Activated CD8-positive, alpha-beta memory T cell treated with anti-CD3 and anti-CD28 coated beads for 24 hours (primary cell): ENCODE results near the gene SOHLH2.

Experiments used
- DNase-seq: peaks from one replicate; pipeline ENCODE4 v3.0.0-alpha.2; 2020

SOHLH2 gene

DNA sequence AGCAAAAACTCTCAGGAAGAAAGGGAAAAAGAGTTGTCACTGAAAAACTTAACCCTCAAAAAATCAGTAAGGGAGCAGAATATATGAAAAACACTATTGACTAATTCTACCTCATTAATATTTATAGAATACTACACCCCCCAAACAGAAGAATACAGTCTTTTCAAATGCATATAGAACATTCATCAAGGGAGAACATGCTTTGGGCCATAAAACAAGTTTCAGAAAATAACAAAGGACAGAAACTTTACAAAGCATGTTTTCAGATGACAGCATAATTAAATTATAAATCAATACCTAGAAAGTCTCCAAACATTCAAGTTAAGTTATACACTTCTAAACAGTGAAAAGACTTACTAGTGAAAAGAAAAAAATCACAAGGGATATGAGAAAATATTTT is 30.5 kb downstream of the SOHLH2 start:
- DNase-seq, result no peak

DNA sequence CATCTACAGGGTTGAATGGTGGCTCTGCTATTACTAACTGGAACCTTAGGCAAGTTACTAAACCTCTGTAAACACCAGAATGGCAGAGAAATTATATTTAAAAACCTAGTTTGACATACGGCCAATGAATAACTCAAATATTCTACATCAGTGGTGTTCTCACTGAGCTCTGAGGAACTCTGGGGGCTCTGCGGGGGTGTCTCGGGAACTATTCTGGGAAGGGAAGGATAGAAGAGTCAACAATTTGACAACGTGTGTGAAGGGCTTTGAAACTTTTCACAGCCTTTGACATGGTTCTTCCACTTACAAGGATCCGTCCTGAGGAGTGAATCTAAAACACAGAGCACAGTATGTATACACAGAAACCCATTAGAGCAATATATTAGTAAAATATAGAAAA is 38.7 kb downstream of the SOHLH2 start:
- DNase-seq, result no peak

DNA sequence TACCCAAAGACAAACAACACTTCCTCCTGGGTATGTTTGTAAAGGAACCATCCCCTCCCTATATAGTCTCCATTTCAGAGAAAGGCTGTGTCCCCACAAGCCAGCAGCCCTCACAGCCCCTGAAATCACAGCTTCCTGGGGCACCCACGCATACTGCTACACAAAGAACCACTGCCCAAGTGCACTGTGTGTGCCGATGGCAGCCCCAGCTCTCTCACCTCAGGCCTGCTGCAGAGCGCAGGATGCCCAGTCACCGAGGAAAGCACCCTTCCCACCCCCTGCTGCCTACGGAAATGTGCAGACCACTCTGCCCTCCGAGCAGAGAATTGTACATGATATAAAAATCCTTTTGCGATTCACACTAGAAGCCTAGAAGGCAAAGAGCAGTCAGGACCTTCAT is 39.4 kb downstream of the SOHLH2 start:
- no peak for DNase-seq

DNA sequence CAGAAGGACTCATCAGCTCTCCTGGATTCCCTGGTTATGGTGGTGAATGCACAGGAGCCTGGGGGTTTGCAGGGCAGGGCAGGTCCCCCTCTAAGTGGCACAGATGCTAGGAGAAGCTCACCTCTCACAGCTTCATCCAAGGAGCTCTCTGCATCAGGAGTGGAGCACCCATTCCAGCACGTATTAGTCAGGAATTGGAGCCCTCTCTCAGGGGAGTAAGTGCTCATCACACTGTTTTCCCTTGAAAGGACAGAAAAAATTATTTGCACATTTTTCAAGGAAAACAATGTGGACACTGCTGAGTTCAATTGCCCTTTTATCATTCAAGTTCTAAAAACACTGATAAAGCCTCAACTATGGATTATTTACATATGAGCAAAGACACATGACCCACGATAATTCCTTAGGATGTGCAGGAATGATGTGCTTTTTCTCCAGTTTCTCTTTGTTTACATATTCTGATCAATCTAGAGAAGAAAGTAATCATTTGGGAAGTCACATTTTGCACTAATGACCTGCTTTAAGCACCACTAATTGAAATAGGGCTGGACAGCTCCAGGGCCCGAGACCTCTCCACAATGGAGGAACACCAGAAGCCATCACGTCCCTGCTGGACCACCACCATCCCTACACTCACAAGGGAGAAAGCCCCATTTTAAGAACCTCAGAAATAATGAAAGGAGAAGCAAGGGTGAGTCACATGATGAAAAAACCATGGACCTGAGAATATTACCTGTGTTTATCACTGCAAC is 40.6 kb downstream of the SOHLH2 start:
- DNase-seq, result no peak

DNA sequence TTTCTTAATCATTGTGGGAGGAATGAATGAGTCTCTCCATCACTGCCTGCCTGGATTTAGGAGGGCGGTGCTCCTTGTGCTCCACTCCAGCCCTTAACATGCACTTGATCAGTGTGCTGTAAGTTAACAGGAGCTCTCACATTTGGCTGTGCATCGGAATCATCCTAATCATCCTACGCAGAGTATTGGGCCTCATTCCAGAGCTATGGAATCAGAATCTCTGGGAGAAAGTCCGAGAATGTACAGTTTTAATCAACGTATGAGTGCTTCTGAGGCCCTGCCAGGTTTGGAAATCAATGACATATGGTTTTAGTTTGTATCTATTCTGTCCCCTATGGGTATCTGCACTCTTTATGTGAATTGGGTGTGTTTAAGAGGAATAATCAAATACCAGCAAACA is 48.3 kb downstream of the SOHLH2 start:
- DNase-seq, result no peak

DNA sequence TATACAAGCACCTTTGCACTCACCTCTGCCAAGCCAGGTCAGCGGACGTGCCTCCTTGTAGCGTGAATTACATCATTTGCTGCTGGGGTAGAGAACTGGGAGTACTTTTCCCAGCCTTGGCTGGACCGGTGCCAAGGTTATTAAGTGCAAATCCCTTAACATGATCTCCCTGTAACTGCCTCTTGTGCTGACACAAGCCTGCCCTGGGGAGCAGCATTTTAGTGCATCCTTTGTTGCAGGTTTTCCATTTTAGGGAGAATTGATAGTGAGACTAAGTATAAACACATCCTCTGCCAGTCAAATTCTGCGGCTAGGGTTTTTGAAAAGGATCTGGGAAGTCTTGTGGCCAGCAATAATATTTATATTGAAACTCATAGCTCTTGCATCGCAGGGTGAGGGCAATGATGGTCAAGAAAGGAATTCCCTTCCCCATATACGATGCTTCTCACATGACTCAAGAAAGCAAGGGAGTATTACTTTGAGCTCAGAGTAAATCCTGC is 50.5 kb downstream of the SOHLH2 start:
- no peak for DNase-seq

DNA sequence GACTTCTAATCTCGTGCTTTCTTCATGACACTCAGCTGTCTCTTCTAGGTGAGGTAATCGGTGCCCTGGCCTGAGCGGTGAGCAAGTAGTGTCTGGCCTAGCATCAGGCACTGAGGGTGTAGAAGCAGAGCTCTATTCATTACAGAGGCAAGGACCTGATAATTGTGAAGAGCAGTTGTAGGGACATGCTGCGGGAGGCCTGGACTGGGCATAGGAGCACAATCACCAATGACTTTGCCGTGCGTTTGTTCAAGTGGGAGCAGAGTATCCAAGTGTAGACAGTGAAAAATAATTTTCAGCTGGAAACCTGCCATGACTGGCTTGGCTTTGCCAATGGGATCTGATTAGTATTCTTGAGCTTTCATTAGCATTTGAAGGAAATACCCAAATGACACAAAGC is 51.1 kb downstream of the SOHLH2 start:
- no peak for DNase-seq

DNA sequence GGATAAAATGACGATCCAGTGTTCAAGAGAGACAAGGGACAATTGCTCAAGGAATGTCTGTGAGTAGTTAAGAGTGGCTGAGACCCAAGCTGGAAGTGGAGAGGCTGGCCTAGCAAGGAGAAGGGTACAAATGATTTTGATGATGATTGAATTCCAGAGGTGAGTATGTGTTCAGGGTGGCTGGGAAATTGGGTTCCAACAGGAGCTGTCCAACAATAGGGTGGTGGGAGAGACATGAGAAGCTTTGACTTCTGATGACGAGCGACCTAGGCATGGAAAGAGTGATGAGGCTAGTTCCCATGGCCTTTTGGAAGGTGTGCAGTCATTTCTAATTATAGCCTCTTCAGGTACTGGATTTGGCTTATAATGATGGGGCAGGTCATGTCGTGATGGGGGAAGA is 54.1 kb downstream of the SOHLH2 start:
- no peak for DNase-seq

DNA sequence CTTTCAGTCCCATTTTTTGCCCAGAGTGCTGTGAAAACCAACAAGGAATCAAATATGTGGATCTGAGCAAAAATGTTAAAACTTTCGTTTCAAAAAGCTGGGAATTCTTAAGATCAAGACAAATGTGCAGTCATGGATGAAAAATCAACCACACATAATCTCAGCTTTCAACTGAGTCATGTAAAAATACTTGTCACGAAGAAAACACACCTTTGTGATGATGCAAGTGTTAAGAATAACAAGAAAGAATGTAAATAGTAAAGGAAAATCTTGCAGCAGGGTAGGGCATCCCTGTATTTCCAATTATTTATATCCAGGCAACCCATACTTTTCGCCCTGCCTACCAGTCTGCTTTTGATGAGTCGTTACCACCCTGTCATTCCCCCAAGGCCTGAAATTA is 55.7 kb downstream of the SOHLH2 start:
- DNase-seq, result no peak

DNA sequence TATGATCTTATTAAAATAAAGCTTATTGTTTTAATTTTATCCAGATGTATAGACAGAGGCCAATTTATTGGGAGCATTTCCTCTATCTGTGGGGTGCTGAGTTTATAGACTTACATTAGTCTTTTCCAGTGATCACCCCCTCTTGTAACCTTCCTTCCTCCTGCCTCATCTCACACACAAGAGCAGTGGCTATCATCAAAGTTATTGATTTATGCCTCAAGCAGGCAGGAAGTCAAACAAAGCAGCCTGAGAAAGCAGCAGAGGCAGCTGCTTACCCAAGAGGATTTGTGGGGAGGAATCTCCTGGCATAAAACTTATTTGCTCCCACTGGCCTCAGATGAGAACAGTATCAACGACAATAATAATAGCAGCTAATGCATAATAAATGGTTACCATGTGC is 56.9 kb downstream of the SOHLH2 start:
- no peak for DNase-seq

DNA sequence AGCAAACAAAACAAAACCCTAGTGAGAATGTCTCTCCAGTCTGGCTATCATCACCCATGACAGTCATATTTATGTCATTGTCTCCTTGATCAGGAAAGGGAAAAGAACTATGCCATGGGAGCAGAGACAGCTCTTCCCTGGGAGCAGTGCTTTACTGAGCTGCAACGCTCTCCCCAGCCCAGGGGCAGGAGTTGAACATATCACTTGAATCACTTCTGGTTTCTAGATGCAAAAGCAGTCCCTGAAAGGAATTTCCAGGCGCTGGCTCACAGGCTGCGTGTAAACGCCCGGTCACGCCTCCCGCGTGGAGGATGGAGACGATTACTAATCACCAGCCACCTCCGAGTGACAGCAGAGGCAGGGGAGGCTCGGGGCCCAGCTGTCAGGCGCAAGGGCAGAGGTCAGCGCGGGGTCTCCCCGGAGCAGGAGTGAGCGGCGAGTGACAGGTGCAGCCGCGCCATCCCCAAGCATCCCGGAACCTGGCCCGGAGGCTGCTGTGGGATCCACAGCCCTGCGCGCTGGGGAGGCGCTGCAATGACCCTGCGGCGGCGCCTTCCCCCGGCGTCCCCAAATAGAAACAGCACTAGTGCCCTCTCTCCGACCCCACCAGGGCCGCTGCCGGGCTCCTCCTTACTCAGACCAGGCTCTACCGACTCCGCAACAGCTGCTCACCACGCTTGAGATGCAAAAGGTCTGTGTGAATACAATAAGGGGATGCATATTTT is 59.6 kb downstream of the SOHLH2 start:
- no peak for DNase-seq

DNA sequence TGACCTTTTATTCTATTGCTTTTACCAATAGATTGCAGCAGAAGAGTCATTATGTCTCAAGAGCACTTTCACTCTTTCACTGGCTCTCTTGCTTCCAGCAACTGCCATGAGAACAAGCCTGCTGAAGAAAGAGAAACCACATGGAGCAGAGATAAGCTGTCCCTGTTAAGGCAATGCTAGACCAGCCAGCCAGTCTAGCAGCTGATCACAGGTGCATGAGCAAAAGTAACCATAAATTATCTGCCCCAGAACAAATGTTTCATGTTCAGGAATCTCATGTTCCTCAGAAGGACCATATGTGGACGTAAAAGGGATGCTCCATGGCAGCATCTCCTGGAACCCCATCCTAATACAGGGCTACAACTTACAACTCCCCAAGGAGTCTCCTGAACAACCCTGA is 62.8 kb downstream of the SOHLH2 start:
- DNase-seq, result no peak

DNA sequence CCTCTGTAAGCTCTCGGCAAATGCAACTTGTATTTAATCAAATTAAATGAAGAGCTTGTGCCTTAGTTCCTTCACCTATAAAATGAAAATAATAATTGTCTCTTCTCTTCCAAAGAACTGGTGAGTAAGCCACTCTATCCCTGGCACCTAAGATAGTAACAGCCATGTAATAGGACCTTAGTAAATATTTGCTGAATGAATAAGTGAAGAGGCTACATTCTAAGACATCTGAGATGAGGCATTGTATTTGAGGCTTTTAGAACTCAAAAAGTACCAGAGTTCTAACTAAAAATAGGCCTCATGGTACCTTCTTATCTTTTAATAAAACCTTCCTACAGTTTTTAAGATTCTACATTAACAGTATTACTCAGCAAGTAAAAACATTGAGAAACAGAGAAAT is 65.9 kb downstream of the SOHLH2 start:
- no peak for DNase-seq

DNA sequence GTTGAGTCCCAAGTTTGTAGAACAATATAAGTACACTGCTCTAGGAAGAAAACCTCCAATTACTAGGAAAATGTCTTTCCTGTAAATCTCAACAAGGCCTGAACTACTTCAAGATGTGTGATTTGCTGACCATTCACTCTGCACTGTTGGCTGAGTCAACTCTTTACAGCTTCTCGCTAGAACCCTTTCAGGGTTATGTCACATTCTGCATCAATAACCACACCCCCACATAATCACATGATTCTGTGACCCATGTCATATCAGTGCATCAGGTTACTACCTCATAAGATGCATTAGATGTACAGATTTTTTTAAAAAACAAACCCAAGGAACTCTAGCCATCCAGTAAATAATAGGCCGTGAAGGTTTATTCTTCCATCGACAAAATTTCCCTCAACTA is 67.0 kb downstream of the SOHLH2 start:
- DNase-seq, result no peak

DNA sequence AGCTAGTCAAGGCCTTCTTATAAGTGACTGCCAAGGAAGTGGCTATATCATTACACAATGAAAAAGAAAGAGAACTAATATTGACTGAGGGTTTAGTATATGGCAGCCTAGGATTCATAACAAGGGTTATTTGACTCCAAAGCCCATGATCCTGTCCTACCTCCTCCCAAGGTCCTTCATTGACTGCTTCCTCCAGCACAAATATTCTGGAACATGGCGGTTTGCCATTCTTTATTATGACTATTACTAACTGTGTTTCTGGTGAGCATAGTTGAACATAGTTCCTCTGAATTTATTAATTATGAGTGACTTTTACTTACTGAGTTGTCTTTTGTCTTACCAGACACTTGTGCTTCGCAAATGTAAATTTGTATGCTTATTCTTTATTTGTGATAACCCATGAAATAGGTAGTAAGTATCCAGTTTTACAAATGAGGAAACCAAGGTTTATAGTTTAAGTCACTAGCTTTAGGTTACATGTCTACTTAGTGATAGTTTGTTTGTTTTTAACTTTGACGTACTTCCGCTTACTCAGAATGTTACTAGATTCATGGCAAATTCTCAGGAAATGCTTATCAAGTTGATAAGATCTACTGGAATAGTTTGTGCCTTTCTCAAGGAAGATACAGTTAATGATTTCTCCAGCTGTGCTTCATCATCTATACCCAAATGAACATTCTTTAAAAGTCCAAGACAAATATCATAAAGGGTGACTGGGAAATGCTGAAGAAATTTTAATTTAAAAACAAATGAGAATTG is 67.7 kb downstream of the SOHLH2 start:
- no peak for DNase-seq

DNA sequence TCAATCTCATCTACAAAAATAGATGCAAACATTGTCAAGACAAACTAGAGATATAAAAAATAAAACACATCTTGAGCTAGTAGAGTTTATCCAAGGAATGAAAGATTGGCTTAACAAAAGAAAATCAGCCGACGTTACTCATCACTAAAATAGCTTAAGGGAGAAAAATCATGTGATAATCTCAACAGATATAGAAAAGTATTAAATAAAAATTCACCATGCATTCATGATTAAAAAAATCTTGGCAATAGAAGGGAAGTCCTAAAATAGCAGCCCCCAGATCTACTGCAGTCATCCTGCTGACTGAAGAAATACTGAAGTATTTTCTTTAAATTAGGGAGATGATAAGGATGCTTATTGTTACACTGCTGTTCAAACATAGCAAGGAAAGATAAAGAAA is 70.6 kb downstream of the SOHLH2 start:
- no peak for DNase-seq

DNA sequence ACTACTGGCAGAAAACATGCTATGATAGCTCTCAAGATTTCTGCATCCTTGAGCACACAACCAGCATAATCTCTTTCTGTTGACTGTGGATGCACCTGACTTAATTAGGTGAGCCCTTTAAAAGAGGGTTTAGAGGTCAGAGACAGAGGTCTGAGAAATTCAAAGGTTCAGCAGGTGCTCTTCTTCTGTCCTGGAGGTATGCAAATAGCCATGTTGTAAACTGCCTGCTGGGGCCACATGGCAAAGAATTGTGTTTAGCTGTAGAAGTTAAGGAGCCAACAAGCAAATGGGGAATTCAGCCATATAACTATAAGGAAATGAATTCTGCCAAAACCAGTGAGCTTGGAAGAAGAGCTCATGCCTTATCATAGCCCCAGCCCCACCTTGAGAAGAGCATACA is 71.6 kb downstream of the SOHLH2 start:
- DNase-seq, result no peak

DNA sequence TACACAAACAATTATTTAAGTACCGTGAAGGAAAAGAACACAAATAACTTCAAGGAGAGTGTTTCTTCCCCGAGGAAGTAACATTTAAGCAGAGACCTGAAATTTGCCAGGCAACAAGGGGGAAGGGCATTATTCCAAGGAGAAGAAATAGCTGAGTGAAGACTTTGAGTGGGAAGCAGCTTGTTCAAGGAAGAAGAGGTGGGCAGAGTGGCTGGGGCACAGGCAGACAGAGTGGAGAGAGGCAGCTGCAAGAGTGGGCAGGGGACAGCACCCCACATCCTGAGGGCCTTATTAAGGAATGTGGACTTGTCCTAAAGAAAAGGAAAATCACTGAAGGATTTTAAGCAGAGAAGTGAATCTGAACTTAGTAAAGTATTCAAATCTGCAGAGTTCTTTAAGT is 78.5 kb downstream of the SOHLH2 start:
- DNase-seq, result no peak

DNA sequence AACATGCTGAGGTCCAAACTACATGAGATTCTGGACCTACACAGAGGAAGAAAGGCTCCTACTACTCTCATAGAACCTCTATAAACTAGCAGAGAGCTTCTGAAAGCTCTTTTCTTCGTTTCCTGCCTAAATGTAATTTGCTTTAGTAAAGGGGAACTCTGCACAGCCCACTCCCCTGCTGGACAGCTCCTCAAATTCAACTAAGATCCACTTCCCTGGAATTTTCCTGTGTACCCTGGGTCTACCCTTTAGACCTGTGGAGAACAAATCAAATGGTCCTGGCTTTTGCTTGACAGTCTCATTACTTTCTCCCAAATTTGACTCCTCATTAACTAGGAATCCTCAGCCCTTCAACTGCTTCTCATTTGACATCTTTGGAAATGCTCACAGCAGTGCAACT is 79.7 kb downstream of the SOHLH2 start:
- no peak for DNase-seq

DNA sequence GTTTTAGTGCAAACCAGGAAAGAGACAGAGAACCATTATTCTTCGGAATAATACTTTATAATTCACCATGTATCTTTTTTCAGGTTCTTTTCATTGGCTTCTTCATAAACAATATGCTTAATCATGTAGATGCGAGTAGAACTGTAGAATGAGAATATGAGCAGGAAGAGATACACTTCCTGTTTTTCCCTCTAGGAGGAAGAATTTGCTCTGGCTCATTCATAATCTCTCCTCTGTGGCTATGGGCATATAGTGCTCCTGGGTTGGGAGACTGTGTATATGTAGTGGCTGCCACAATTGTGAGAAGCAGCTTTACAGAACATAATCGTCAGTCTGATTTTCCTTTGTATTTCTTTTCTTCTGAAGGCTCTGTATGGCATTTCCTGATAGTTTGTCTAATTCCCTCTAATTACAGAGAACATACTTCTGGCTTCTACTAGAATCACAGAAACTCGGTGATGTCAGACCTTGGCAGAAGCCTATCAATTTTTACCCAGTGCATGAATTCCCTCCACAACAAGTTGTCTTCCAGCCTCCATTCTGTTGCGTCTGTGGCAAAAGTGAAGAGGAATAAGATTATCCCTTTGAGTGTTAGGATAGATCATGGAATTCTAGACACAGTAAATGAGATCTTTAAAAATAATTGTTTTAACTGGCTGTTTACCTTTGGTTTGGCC is 80.3 kb downstream of the SOHLH2 start:
- no peak for DNase-seq

DNA sequence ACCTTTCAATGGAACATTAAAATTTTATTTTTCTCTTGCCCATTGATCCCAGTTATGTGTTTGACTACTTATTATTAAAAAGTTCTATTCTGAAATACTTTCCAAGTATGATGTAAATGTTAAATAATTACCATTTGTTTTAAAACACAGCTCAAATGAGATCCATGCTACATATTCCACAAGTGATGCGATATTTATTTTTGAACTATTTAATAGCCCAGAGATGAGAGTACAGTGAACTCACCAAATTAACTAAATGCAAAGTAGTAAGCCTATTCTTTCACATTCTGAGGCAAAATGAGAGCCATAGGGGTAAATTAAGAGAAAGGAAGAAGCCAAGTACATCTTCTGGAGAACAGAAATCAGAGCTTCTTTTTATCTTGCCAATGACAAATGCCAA is 82.0 kb downstream of the SOHLH2 start:
- DNase-seq, result no peak

DNA sequence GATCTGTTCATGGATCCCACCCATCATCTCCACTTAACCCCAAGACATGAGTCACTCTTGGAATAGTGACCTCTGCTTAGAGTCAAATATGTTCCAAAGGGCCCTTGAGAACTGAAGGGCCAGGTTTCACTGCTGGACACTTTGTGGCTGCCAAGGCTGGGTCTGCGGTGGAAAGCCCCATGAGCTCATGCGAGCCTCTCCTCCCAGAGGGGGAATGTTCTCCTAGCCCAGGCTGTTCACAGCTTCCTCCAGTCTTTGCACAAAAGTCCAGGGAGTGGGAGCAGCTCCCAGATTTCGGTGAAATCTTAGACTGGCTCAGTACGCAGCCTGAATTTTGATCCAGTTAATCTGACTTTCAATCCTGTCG is 82.4 kb downstream of the SOHLH2 start:
- no peak for DNase-seq

DNA sequence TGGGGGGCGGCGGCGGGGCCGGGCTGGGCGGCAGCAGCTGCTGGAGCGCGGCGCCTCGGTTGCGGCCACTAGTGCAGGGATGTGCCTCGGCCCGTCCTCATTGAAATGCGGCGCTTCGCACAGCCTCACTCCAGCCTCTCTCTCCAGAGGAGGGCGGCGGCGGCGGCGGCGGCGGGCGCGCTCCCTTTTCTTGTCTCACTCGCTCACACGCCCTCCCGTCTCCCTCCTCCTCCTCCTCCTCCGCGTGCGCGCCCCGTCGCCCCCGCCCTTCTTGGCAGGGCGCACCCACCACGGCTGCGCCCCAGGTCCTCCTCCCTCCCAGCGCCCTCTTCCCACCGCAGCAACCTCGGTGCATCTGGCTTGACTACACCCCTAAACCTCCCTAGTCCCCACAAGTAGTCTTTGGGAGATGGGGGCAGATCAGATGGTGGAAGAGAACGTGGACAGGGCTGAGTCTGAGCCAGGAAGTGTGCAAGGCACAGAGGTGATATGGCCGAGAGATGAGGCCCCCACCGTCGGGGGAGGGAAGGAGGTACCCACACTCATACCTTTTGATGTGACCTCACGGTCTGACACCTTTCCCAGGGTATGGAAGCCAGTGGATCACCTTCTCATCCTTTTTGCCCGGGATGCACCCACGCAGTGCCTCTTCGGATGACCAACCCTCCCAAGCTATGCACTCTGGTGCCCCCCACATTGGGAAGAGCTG is 83.0 kb downstream of the SOHLH2 start, which contains the start of gene DCLK1:
Gene DCLK1, minus strand, starts transcription at position 161 of the 709 bp plus-strand sequence.
- no peak for DNase-seq
